Diencephalon (tissue), 1 donor: Measurements from ENCODE around the gene NACA2. TPM values are rescaled to one million over a fixed set of nuclear protein-coding genes. Genes with fewer than 3 reads are reported as not detected.

ENCODE experiments used
- total RNA-seq: library from RNA; depleted of rRNA; stranded (reverse); fragments of >200 nt; gene quantifications from one replicate; pipeline ENCODE4 v1.2.3, GENCODE V29; 2014

The NACA2 gene
- not detected for total RNA-seq

GRCh38 chr17:61591018-61591417, at the start of gene NACA2:
NACA2 (minus strand) TSS chr17:61591219; CDS start chr17:61591180, 39 bp downstream.

Other genes starting within 250 kb of the NACA2 start
- 1.4 TPM for gene TBX2, start 191.4 kb downstream of the NACA2 start, total RNA-seq
- not detected for gene TBX4, start 138.8 kb downstream of the NACA2 start, total RNA-seq